HepG2 (cell line): ENCODE data around the gene MTHFS. TPM values are rescaled to one million over a fixed set of nuclear protein-coding genes. Genes with fewer than 3 reads are reported as not detected.

Experiments used
- ATAC-seq: fragments of 200-7000 bp; cut with Tn5 transposase; 3 replicates; pipeline ENCODE4 v1.9.1; 2020; ENCODE audit warnings: mild to moderate bottlenecking, moderate library complexity
- BruUV-seq: library from RNA; stranded (reverse); fragments of 400-500 nt; replicated peaks from 2 replicates; lab custom pipeline; 2021; lab: Mats Ljungman, UMichigan
- CTCF ChIA-PET: fragments of 300-600 bp; formaldehyde crosslinking; extraction: SDS; loops from one replicate; lab custom pipeline; 2021; ENCODE audit warnings: low total read pairs, inconsistent platforms, low intra/inter-chr PET ratio; lab: Yijun Ruan, JAX
- POLR2A ChIA-PET: fragments of 350-600 bp; sonication (Branson Sonifier 250); formaldehyde crosslinking; loops from one replicate; lab custom pipeline; 2020; ENCODE audit warnings: antibody characterized with exemption, inconsistent platforms; lab: Yijun Ruan, JAX
- DNase-seq: peaks from one replicate; pipeline ENCODE4 v3.0.0-alpha.2; 2015; ENCODE audit warnings: low spot score
- FAIRE-seq: peaks from 3 replicates; lab custom pipeline; 2011; peaks lifted over from hg19 to GRCh38; lab: Jason Lieb, UNC
- H2AFZ ChIP-seq: one replicate; pipeline ENCODE4 v1.6.1; 2011; ENCODE audit warnings: low read length, inconsistent platforms
- H3K27ac ChIP-seq: fragments of 300-600 bp; 3 replicates; pipeline ENCODE4 v1.8.0; 2011; ENCODE audit warnings: mixed run types, mild to moderate bottlenecking, mixed read lengths, low read length, inconsistent platforms; ENCODE audit not compliant: insufficient read depth; ENCODE audit errors: extremely low read length
- H3K27me3 ChIP-seq, 2 experiments: fragments of 200-600 bp in 1 of 2; 2 replicates in 1 of 2; 3 replicates in 1 of 2; pipeline versions ENCODE4 v1.6.0 to v1.8.0; 2011; ENCODE audit warnings: low read length in 2 of 2, mild to moderate bottlenecking in 2 of 2, moderate library complexity in 2 of 2, inconsistent platforms in 1 of 2; ENCODE audit not compliant: insufficient read depth in 2 of 2, control insufficient read depth in 1 of 2
- H3K36me3 ChIP-seq, 2 experiments: fragments of 200-600 bp in 1 of 2; replicated peaks in 1 of 2; 2 replicates in 1 of 2; 3 replicates in 1 of 2; pipeline versions ENCODE4 v1.5.1 to v1.8.0; 2011; ENCODE audit warnings: low read length in 2 of 2, inconsistent platforms in 1 of 2; ENCODE audit not compliant: insufficient read depth in 2 of 2, control insufficient read depth in 1 of 2
- H3K4me1 ChIP-seq: 2 replicates; pipeline ENCODE4 v1.5.1; 2012; ENCODE audit warnings: low read length, inconsistent platforms; ENCODE audit not compliant: insufficient read depth
- H3K4me2 ChIP-seq: 2 replicates; pipeline ENCODE4 v1.6.0; 2011; ENCODE audit warnings: low read depth, low read length, inconsistent platforms
- H3K4me3 ChIP-seq, 3 experiments: fragments of 200-600 bp in 1 of 3; sonication (generic), shearing (Covaris generic) in 1 of 3; replicated peaks in 1 of 3; 2 replicates each; pipeline ENCODE4 v1.5.1; 2011 to 2016; ENCODE audit warnings: low read length in 3 of 3, inconsistent platforms in 2 of 3, low read depth in 2 of 3, mild to moderate bottlenecking in 2 of 3, control low read depth in 1 of 3, mixed read lengths in 1 of 3; ENCODE audit not compliant: insufficient read depth in 1 of 3
- H3K79me2 ChIP-seq: one replicate; pipeline ENCODE4 v1.6.1; 2011; ENCODE audit warnings: low read length, inconsistent platforms; ENCODE audit not compliant: insufficient read depth
- H3K9ac ChIP-seq: 2 replicates; pipeline ENCODE4 v1.6.0; 2011; ENCODE audit warnings: mild to moderate bottlenecking, low read depth, low read length, inconsistent platforms; ENCODE audit not compliant: insufficient read depth
- H3K9me3 ChIP-seq: 2 replicates; pipeline ENCODE4 v1.5.1; 2012; ENCODE audit warnings: mild to moderate bottlenecking, low read length
- H4K20me1 ChIP-seq: 2 replicates; pipeline ENCODE4 v1.6.0; 2011; ENCODE audit warnings: inconsistent platforms, mild to moderate bottlenecking, low read length, moderate library complexity; ENCODE audit not compliant: insufficient read depth
- DMAP1 ChIP-seq: IDR thresholded peaks from 2 replicates; pipeline ENCODE4 v1.6.1; 2016
- DR1 ChIP-seq: sonication (generic); formaldehyde crosslinking; IDR thresholded peaks from 2 replicates; pipeline ENCODE4 v1.8.0; 2021; ENCODE audit warnings: mild to moderate bottlenecking, missing genetic modification reagents, inconsistent platforms
- ELF3 ChIP-seq: IDR thresholded peaks from 2 replicates; pipeline ENCODE4 v1.6.1; 2016; ENCODE audit warnings: missing genetic modification reagents, missing compliant biosample characterization
- GZF1 ChIP-seq: sonication (generic); formaldehyde crosslinking; IDR thresholded peaks from 2 replicates; pipeline ENCODE4 v1.5.1; 2020; ENCODE audit warnings: mild to moderate bottlenecking, missing genetic modification reagents
- HMG20B ChIP-seq: conservative IDR thresholded peaks from 2 replicates; pipeline ENCODE4 v1.6.1; 2016; ENCODE audit warnings: missing genetic modification reagents, missing compliant biosample characterization
- KDM1A ChIP-seq: IDR thresholded peaks from 2 replicates; pipeline ENCODE4 v1.6.1; 2016; ENCODE audit warnings: missing compliant biosample characterization
- NR0B2 ChIP-seq: sonication (generic); formaldehyde crosslinking; IDR thresholded peaks from 2 replicates; pipeline ENCODE4 v1.4.0; 2020; ENCODE audit warnings: mild to moderate bottlenecking, missing genetic modification reagents
- POLR2AphosphoS5 ChIP-seq: IDR thresholded peaks from 2 replicates; pipeline ENCODE4 v1.6.1; 2012; ENCODE audit warnings: low read depth, low read length
- RARA ChIP-seq: IDR thresholded peaks from 2 replicates; pipeline ENCODE4 v1.6.1; 2016; ENCODE audit warnings: missing genetic modification reagents, missing compliant biosample characterization
- RBM39 ChIP-seq: fragments of 200-400 bp; formaldehyde crosslinking; IDR thresholded peaks from one replicate; pipeline ENCODE4 v1.6.1; 2018; ENCODE audit warnings: antibody characterized with exemption, mild to moderate bottlenecking, low read depth, low read length; ENCODE audit not compliant: poor library complexity, severe bottlenecking
- RXRA ChIP-seq: sonication (generic); formaldehyde crosslinking; IDR thresholded peaks from 2 replicates; pipeline ENCODE4 v1.5.1; 2020; ENCODE audit warnings: missing genetic modification reagents
- TARDBP ChIP-seq: sonication (generic); formaldehyde crosslinking; IDR thresholded peaks from 2 replicates; pipeline ENCODE4 v1.8.0; 2022; ENCODE audit warnings: mild to moderate bottlenecking, missing genetic modification reagents
- TBX2 ChIP-seq: sonication (generic); formaldehyde crosslinking; IDR thresholded peaks from 2 replicates; pipeline ENCODE4 v1.5.0; 2020; ENCODE audit warnings: missing genetic modification reagents, mild to moderate bottlenecking, borderline replicate concordance
- ZMAT3 ChIP-seq: sonication (generic); formaldehyde crosslinking; conservative IDR thresholded peaks from 2 replicates; pipeline ENCODE4 v1.7.0; 2021; ENCODE audit warnings: missing genetic modification reagents
- ZNF414 ChIP-seq: sonication (generic); formaldehyde crosslinking; IDR thresholded peaks from 2 replicates; pipeline ENCODE4 v1.5.0; 2020; ENCODE audit warnings: missing genetic modification reagents
- ZNF670 ChIP-seq: sonication (generic); formaldehyde crosslinking; IDR thresholded peaks from 2 replicates; pipeline ENCODE4 v1.8.0; 2022; ENCODE audit warnings: mild to moderate bottlenecking, missing genetic modification reagents, borderline replicate concordance
- ZNF749 ChIP-seq: sonication (generic); formaldehyde crosslinking; IDR thresholded peaks from 2 replicates; pipeline ENCODE4 v1.8.0; 2022; ENCODE audit warnings: mild to moderate bottlenecking, missing genetic modification reagents, moderate library complexity, borderline replicate concordance
- ZNF891 ChIP-seq: sonication (generic); formaldehyde crosslinking; IDR thresholded peaks from 2 replicates; pipeline ENCODE4 v1.5.0; 2020; ENCODE audit warnings: mild to moderate bottlenecking, missing genetic modification reagents
- WGBS: methylation state at CpG from one replicate; pipeline ENCODE4 v1.1.6; 2017; ENCODE audit warnings: low lambda C conversion rate; 5-methylcytosine and 5-hydroxymethylcytosine counted together
- in situ Hi-C: cut with HindIII; loops from 2 replicates; pipeline ENCODE4 v1.10.0; 2017; ENCODE audit warnings: low pct_unique_long_range_greater_than_20kb; ENCODE audit not compliant: extremely low pct_ligation_motif_present
- intact Hi-C: fragments of 100-400 bp; cut with micrococcal nuclease; formaldehyde crosslinking; loops from one replicate; pipeline ENCODE4 v1.10.0; 2022; ENCODE audit not compliant: unreplicated experiment
- polyA plus RNA-seq, 8 experiments: library from polyadenylated mRNA; depleted of rRNA in 3 of 8; stranded (reverse) in 7 of 8; unstranded in 1 of 8; fragments of >200 nt; fragmentation: Illumina TruSeq in 4 of 8; extraction: Trizol in 4 of 8; gene quantifications; 2 replicates each; pipeline versions ENCODE4 v1.2.1 to v1.2.3, GENCODE V29; 2011 to 2016; ENCODE audit warnings: low read depth in 4 of 8, missing spikeins in 1 of 8, mixed read lengths in 1 of 8; ENCODE audit not compliant: insufficient read depth in 1 of 8
- total RNA-seq, 5 experiments: library from RNA; depleted of rRNA; stranded (reverse); fragments of >200 nt; fragmentation: Illumina TruSeq; extraction: Trizol; gene quantifications; 2 replicates each; pipeline ENCODE4 v1.2.3, GENCODE V29; 2016; ENCODE audit warnings: low read depth in 1 of 5
- TF ChIP-seq, protein P1 (sequence below): sonication (generic); formaldehyde crosslinking; IDR thresholded peaks from 2 replicates; pipeline ENCODE4 v1.4.0; 2020; ENCODE audit warnings: missing genetic modification reagents

The MTHFS gene
- total and polyA plus RNA-seq, 2 of the 13 experiments (the other 11 are each of a cell fraction or from before 2014, with no cell fraction given): 37.0 to 49.7 TPM

GRCh38 chr15:79924379-79924778 is 27.6 kb upstream of the MTHFS start (continued):
- TF ChIP-seq ZNF414: 0 out of 2 replicates have a peak, but pooled peaks have one; percentile 8
- TF ChIP-seq RARA (CRISPR knock-in tag): peak; percentile 20; the same call in 1 of the 2 replicates
- TF ChIP-seq DR1 (CRISPR knock-in tag): no peak
- peak; percentile 31; the same call in 1 of the 2 replicates for TF ChIP-seq ZNF891

GRCh38 chr15:79923515-79924169 is 26.8 kb upstream of the MTHFS start:
- H3K27me3 ChIP-seq: no peaks in the 10 kb centered on the region; a peak in 1 of 5 replicates
- ATAC-seq: peak; percentile 94
- H3K79me2 ChIP-seq: peaks cover 27% of the 10 kb centered on the region
- H4K20me1 ChIP-seq: no peaks in the 10 kb centered on the region
- H2AFZ ChIP-seq: peak overlapping the region; percentile 17
- ChIA-PET POLR2A (interaction anchor here (0.6 to 2.7 kb wide), 30 partner anchors 9 to 248 kb away, joined by 3 to 40 read pairs (median 5); partner anchors contain the start of genes MTHFS and ZFAND6), CTCF (interaction anchor here (1.2 kb wide), 1 partner anchor 69 kb away, joined by 3 read pairs; no protein-coding TSS in a partner anchor)
- peak; percentile 93 for DNase-seq
- peak overlapping the region; percentile 92 to 99 (median 94) for H3K4me3 ChIP-seq
- intact Hi-C loops: loop anchor here (1.0 to 5.0 kb wide), 4 partner anchors 27 to 136 kb away; partner anchors contain the start of genes MTHFS and ZFAND6
- H3K9me3 ChIP-seq: peaks cover 13% of the 10 kb centered on the region
- H3K9ac ChIP-seq: peak overlapping the region; percentile 88
- H3K4me2 ChIP-seq: peak overlapping the region; percentile 86
- FAIRE-seq: peak; percentile 87
- in situ Hi-C loops: no loop called here
- H3K4me1 ChIP-seq: peaks cover 24% of the 10 kb centered on the region
- peak overlapping the region; percentile 93 for H3K27ac ChIP-seq
- peaks cover 2 to 4% of the 10 kb centered on the region in 2 experiments; a peak in 2 of 5 replicates for H3K36me3 ChIP-seq
- WGBS: under 1% methylated on average over 20 of the region's 68 CpGs
- no TSS peak for BruUV-seq
- TF ChIP-seq NR0B2 (CRISPR knock-in tag): 0 out of 2 replicates have a peak, but pooled peaks have one; percentile 36
- no peak for TF ChIP-seq KDM1A
- TF ChIP-seq POLR2AphosphoS5: peak; percentile 89
- no peak; the same call in none of the 2 replicates for TF ChIP-seq GZF1 (CRISPR knock-in tag)
- TF ChIP-seq TBX2: peak; percentile 52
- TF ChIP-seq RXRA (CRISPR knock-in tag): peak; percentile 57
- peak; percentile 92 for TF ChIP-seq TARDBP (CRISPR knock-in tag)
- peak; percentile 68 for TF ChIP-seq ZMAT3 (CRISPR knock-in tag)
- peak; percentile 54 for TF ChIP-seq RBM39
- TF ChIP-seq ZNF670 (CRISPR knock-in tag): 0 out of 2 replicates have a peak, but pooled peaks have one; percentile 32
- TF ChIP-seq ZNF749 (CRISPR knock-in tag): peak; percentile 65; the same call in 1 of the 2 replicates
- TF ChIP-seq, protein P1, sequence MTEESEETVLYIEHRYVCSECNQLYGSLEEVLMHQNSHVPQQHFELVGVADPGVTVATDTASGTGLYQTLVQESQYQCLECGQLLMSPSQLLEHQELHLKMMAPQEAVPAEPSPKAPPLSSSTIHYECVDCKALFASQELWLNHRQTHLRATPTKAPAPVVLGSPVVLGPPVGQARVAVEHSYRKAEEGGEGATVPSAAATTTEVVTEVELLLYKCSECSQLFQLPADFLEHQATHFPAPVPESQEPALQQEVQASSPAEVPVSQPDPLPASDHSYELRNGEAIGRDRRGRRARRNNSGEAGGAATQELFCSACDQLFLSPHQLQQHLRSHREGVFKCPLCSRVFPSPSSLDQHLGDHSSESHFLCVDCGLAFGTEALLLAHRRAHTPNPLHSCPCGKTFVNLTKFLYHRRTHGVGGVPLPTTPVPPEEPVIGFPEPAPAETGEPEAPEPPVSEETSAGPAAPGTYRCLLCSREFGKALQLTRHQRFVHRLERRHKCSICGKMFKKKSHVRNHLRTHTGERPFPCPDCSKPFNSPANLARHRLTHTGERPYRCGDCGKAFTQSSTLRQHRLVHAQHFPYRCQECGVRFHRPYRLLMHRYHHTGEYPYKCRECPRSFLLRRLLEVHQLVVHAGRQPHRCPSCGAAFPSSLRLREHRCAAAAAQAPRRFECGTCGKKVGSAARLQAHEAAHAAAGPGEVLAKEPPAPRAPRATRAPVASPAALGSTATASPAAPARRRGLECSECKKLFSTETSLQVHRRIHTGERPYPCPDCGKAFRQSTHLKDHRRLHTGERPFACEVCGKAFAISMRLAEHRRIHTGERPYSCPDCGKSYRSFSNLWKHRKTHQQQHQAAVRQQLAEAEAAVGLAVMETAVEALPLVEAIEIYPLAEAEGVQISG: peak; percentile 79
- TF ChIP-seq HMG20B (CRISPR knock-in tag): no peak; the same call in 1 of the 2 replicates
- TF ChIP-seq ELF3 (CRISPR knock-in tag): peak; percentile 84
- TF ChIP-seq DMAP1: peak; percentile 86
- TF ChIP-seq DR1 (CRISPR knock-in tag): peak; percentile 60; the same call in 1 of the 2 replicates
